HG02973 (cell line): ENCODE data around the gene DENND10.
"Not testable (repeated sequence)": the region's sequence is repeated elsewhere in the genome, so short reads cannot be mapped to it uniquely, and the experiment has no call there.

Source experiments
- ATAC-seq: cut with Tn5 transposase; IDR thresholded peaks from one replicate; pipeline ENCODE4 v1.9.1; 2021; ENCODE audit warnings: moderate library complexity; ENCODE audit not compliant: unreplicated experiment

DENND10 gene

DNA sequence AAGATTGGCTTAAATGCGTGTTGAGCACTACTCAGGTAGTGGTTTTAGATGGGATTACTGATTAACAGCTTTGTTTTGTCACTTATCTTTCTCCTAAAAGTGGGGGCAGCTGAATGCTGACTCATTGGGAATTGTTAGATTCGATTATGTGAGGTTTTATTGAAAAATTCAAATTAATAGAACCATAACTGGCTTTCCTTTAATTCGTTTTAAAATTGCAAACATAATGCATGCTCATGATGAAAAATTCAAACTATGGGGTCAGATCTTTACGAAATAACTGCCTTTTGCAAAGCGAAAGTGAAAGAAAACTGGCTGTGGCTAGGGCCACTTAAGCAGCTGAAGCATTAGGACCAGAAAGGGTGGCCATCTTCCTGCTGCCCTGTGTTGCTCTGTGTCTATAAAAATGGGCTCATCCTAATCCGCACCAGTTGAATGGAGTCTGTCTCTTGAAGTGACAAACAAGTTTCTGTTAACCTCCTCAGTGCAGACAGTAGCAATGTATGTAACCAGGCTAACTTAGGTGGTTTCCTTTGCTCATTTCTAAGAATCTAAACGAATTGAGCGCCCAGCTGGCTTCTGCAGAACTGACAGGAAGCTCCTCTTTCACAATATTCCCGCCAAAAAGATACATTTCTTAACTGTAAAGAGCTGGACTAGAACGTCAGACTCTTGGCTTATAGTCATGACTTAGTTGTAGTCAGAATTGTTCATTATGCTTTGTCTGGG, 27.8 kb downstream of the DENND10 start:
- ATAC-seq = peak; percentile 58

DNA sequence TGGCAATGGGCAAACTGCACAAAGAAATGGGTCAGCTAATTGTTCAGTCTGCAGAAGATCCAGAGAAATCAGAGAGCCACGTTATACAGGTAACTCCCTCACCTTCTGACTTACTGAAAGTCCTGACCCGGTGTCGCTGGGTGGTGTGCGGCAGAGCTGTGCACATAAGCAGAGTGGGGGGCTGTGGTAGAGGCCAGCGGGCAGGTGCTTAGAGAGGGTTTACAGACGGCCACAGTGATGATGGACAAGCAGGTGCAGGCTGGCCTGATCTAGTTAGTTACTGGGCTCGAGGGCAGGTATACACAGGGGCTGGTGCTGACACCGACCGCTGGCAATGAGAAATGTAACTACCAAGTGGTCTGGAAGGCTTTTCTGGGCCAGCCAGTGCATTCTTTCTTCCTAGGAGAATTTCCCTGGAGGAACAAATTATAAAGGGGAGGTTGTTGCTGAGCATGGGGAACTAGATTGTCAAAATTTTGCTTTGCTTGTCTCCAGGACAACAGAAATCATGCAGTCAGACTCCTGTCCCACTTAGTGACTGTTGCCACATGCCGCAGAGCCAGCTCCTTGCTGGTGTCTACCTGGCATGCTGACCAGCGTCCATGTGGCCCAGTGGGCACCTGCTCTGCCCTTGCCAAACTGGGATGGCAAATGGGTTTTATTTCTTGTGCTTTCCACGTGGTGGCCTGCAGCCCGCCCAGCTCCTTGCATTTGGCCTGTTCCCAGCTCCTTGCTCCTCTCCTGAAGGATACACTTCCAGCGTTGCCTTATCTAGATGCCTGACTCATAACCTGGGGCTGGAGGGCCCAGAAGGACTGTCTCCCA, 28.8 kb downstream of the DENND10 start:
- ATAC-seq = no peak

DNA sequence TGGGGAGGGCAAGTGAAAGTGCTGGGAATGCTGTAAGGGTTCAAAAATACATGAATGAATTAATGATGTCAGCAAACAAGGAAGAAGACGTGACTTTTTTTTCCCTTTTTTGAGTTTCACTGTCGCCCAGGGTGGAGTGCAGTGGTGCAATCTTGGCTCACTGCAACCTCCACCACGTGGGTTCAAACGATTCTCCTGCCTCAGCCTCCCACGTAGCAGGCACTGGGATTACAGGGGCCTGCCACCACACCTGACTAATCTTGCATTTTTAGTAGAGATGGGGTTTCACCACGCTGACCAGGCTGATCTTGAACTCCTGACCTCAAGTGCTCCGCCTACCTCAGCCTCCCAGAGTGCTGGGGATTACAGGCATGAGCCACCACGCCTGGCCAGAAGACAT, 30.0 kb downstream of the DENND10 start:
- ATAC-seq = no peak

GRCh38 chr10:119135513-119135881, 31.6 kb downstream of the DENND10 start:
- ATAC-seq = no peak

- ATAC-seq = no peak
Observed at GRCh38 chr10:119136084-119136483, 32.2 kb downstream of the DENND10 start.

DNA sequence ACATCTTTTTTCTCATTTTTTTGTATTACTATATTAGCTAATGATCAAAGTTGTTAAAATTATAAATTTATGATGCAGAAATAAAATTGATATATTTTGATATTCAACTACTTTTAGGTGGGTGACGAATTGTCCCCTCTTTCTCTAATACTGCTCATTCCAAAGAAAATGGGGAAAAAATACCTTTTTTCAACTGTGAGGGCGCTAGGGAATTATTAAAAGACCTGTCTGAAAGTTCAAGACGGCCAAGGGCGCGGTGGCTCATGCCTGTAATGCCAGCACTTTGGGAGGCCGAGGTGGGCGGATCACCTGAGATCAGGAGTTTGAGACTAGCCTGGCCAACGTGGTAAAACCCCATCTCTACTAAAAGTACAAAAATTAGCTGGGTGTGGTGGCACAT, 34.0 kb downstream of the DENND10 start:
- not testable (repeated sequence) for ATAC-seq

GRCh38 chr10:119138346-119139306, 34.7 kb downstream of the DENND10 start:
- no peak for ATAC-seq

GRCh38 chr10:119139464-119140067, 35.7 kb downstream of the DENND10 start:
- no peak for ATAC-seq

GRCh38 chr10:119140603-119141245, 36.8 kb downstream of the DENND10 start:
- no peak for ATAC-seq

- no peak for ATAC-seq
Observed at GRCh38 chr10:119143657-119144056, 39.7 kb downstream of the DENND10 start.

- no peak for ATAC-seq
Observed at GRCh38 chr10:119149157-119149556, 45.2 kb downstream of the DENND10 start.

DNA sequence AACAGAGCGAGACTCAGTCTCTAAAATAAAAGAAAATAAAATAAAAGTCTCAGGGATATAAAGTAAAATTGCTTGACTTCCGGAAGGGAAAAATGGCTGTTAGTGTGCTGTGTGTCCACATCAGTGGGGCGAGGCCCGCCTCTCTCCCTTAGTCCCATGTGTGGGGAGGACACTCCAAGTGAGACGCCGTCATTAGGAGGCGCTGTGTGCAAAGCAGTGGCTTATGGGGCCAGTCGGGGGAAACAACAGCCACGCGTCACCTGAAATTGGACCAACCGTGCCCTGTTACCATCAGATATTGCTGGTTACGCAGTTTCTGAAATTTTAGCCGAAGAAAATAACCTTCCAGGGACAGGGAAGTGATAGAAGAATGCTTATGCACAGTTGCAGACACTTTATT, 45.8 kb downstream of the DENND10 start:
- ATAC-seq = no peak

GRCh38 chr10:119151601-119152000, 47.7 kb downstream of the DENND10 start:
- not testable (repeated sequence) for ATAC-seq

- ATAC-seq = no peak
Observed at GRCh38 chr10:119153041-119153440, 49.1 kb downstream of the DENND10 start.

- ATAC-seq = no peak
Observed at GRCh38 chr10:119153661-119154060, 49.7 kb downstream of the DENND10 start.

DNA sequence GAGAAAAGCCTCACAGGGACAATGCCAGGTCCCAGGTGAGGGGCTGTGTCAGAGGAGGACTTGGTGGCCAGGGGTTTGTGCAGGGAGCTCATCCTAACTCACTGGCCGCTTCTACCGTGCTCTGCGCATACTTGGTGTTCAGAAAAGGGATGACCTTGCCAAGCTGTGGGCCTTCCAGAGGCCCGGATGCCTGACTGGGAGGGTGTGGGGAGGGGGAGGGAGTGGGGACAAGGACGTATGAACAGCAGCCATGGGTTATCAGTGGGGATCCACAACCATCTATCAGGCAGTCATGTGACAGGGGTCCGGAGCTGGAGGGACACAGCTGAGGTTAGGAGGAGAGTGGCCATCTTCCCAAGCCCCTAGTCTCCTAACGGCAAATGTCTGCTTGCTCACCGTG, 55.4 kb downstream of the DENND10 start:
- no peak for ATAC-seq

GRCh38 chr10:119161680-119162451, 58.0 kb downstream of the DENND10 start:
- ATAC-seq = no peak

DNA sequence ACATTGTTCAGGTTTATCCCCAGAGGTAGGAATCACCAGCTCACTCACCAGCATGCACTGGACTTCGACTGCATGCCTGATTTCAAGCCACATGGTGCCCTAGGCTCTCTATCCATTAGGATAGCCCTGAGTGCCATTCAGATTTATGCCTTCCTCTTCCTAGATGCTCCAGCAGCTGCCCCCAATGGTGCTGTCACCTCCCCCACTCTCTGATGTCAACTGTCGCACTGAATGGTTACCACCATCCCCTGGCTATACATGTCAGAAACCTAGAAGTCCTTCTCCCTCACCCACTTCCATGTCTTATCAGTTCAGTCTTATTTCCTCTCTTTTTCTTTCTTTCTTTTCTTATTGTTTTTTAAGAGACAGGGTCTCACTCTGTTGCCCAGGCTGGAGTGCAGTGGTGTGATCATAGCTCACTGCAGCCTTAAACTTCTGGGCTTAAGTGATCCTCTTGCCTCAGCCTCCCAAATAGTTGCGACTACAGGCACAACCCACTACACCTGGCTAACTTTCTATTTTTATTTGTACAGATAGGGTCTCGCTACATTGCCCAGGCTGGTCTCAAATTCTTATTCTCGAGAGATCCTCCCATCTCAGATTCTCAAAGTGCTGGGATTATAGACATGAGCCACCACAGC, 58.7 kb downstream of the DENND10 start:
- no peak for ATAC-seq
